K562 (cell line): ENCODE measurements around the gene ACTL9. TPM values are rescaled to one million over a fixed set of nuclear protein-coding genes. Genes with fewer than 3 reads are reported as not detected.

Source experiments
- BMI1 ChIP-seq: fragments of 150-350 bp; IDR thresholded peaks from 2 replicates; pipeline ENCODE4 v1.6.1; 2014; ENCODE audit warnings: low read length
- C11orf30 ChIP-seq: fragments of 450-650 bp; IDR thresholded peaks from 2 replicates; pipeline ENCODE4 v1.6.1; 2016; ENCODE audit warnings: low read depth, mild to moderate bottlenecking
- E2F6 ChIP-seq, 2 experiments: IDR thresholded peaks; 2 replicates each; pipeline ENCODE4 v1.6.1; 2011; ENCODE audit warnings: borderline replicate concordance in 1 of 2, control low read depth in 1 of 2, low read depth in 1 of 2, low read length in 1 of 2, mild to moderate bottlenecking in 1 of 2, mixed read lengths in 1 of 2, moderate library complexity in 1 of 2; ENCODE audit not compliant: insufficient read depth in 1 of 2, insufficient read length in 1 of 2, poor library complexity in 1 of 2, severe bottlenecking in 1 of 2; ENCODE audit errors: extremely low read depth in 1 of 2
- EHMT2 ChIP-seq: fragments of 450-650 bp; IDR thresholded peaks from 2 replicates; pipeline ENCODE4 v1.6.1; 2018; ENCODE audit warnings: antibody characterized with exemption
- ELF1 ChIP-seq: fragments of 200-800 bp; sonication (Bioruptor generic); IDR thresholded peaks from 2 replicates; pipeline ENCODE4 v1.6.1; 2016; ENCODE audit warnings: missing genetic modification characterization, missing compliant biosample characterization
- ETV5 ChIP-seq: sonication (generic); formaldehyde crosslinking; IDR thresholded peaks from 2 replicates; pipeline ENCODE4 v1.4.0; 2020; ENCODE audit warnings: low read depth, mild to moderate bottlenecking, missing genetic modification reagents
- EWSR1 ChIP-seq: fragments of 450-650 bp; IDR thresholded peaks from 2 replicates; pipeline ENCODE4 v1.6.1; 2018; ENCODE audit warnings: borderline replicate concordance, mild to moderate bottlenecking, low read depth, moderate library complexity; ENCODE audit not compliant: partially characterized antibody
- GATAD2B ChIP-seq: fragments of 450-650 bp; IDR thresholded peaks from 2 replicates; pipeline ENCODE4 v1.6.1; 2017; ENCODE audit warnings: mild to moderate bottlenecking, borderline replicate concordance
- MAX ChIP-seq: sonication (generic); formaldehyde crosslinking; IDR thresholded peaks from 2 replicates; pipeline ENCODE4 v1.9.0; 2022; ENCODE audit warnings: mild to moderate bottlenecking, missing genetic modification reagents
- MYNN ChIP-seq, 2 experiments: sonication (generic); formaldehyde crosslinking in 1 of 2; IDR thresholded peaks; 2 replicates each; pipeline versions ENCODE4 v1.5.0 to v1.6.1; 2016 to 2020; ENCODE audit warnings: antibody characterized with exemption in 1 of 2, missing genetic modification reagents in 1 of 2
- NFATC3 ChIP-seq: fragments of 450-650 bp; IDR thresholded peaks from 2 replicates; pipeline ENCODE4 v1.6.1; 2017; ENCODE audit warnings: mild to moderate bottlenecking
- NR2F6 ChIP-seq: fragments of 450-650 bp; formaldehyde crosslinking; IDR thresholded peaks from 2 replicates; pipeline ENCODE4 v1.4.0; 2020; ENCODE audit warnings: mild to moderate bottlenecking
- PRMT5 ChIP-seq: sonication (generic); formaldehyde crosslinking; IDR thresholded peaks from 2 replicates; pipeline ENCODE4 v1.5.0; 2020; ENCODE audit warnings: missing genetic modification reagents
- RBM17 ChIP-seq: fragments of 200-400 bp; formaldehyde crosslinking; IDR thresholded peaks from 2 replicates; pipeline ENCODE4 v1.6.1; 2017; ENCODE audit warnings: low read depth, mild to moderate bottlenecking, low read length, borderline replicate concordance
- TFAM ChIP-seq: fragments of 250-450 bp; sonication (Bioruptor Pico); conservative IDR thresholded peaks from 2 replicates; pipeline ENCODE4 v1.5.0; 2021; ENCODE audit warnings: mild to moderate bottlenecking, moderate library complexity
- ZBTB17 ChIP-seq: fragments of 450-650 bp; formaldehyde crosslinking; IDR thresholded peaks from 2 replicates; pipeline ENCODE4 v1.4.0; 2020; ENCODE audit warnings: mild to moderate bottlenecking
- ZBTB2 ChIP-seq: fragments of 450-650 bp; IDR thresholded peaks from 2 replicates; pipeline ENCODE4 v1.6.1; 2016; ENCODE audit warnings: antibody characterized with exemption
- ZFPM2 ChIP-seq: fragments of 250-450 bp; sonication (Bioruptor Pico); IDR thresholded peaks from 2 replicates; pipeline ENCODE4 v1.5.1; 2022; ENCODE audit warnings: mild to moderate bottlenecking
- ZNF12 ChIP-seq: sonication (generic); formaldehyde crosslinking; IDR thresholded peaks from 2 replicates; pipeline ENCODE4 v1.4.0; 2020; ENCODE audit warnings: mild to moderate bottlenecking, missing genetic modification reagents
- ZNF124 ChIP-seq: sonication (generic); formaldehyde crosslinking; IDR thresholded peaks from 2 replicates; pipeline ENCODE4 v1.8.1; 2022; ENCODE audit warnings: missing genetic modification reagents
- ZNF347 ChIP-seq: fragments of 450-650 bp; formaldehyde crosslinking; IDR thresholded peaks from 2 replicates; pipeline ENCODE4 v1.4.0; 2020; ENCODE audit warnings: low read depth, mild to moderate bottlenecking, moderate library complexity
- ZNF583 ChIP-seq: fragments of 250-450 bp; sonication (Bioruptor Pico); IDR thresholded peaks from 2 replicates; pipeline ENCODE4 v1.4.0; 2020
- polyA plus RNA-seq, 8 experiments: library from polyadenylated mRNA; depleted of rRNA in 4 of 8; stranded (reverse) in 5 of 8; unstranded in 3 of 8; fragments of >200 nt; fragmentation: Nextera tagmentation in 2 of 8; fragmentation: Illumina TruSeq in 1 of 8; extraction: Ambion mirVana in 2 of 8; extraction: Trizol in 1 of 8; gene quantifications; 2 replicates each; pipeline versions ENCODE4 v1.2.1 to v1.2.3, GENCODE V29; 2011 to 2014; ENCODE audit warnings: inconsistent platforms in 1 of 8, missing spikeins in 1 of 8
- total RNA-seq, 7 experiments: library from RNA; depleted of rRNA in 6 of 7; stranded (reverse); fragments of >200 nt in 6 of 7; fragmentation: Illumina TruSeq in 2 of 7; extraction: Trizol in 2 of 7; gene quantifications; 2 replicates each; pipeline versions ENCODE4 v1.2.1 to v1.2.3, GENCODE V29; 2011 to 2021; ENCODE audit warnings: low replicate concordance in 1 of 7
- TF ChIP-seq, protein P1 (sequence below): fragments of 450-650 bp; formaldehyde crosslinking; IDR thresholded peaks from 2 replicates; pipeline ENCODE4 v1.4.0; 2020; ENCODE audit warnings: mild to moderate bottlenecking
- TF ChIP-seq, protein P2 (sequence below): fragments of 250-450 bp; sonication (Bioruptor Pico); IDR thresholded peaks from 2 replicates; pipeline ENCODE4 v1.8.0; 2022; ENCODE audit warnings: inconsistent platforms

ACTL9 gene
- total and polyA plus RNA-seq, 9 of the 15 experiments (the other 6 are each of a cell fraction or from before 2014, with no cell fraction given): not detected

- TF ChIP-seq ZNF583 (CRISPR knock-in tag) (no peak), ZFPM2 (CRISPR knock-in tag) (no peak), C11orf30 (0 out of 2 replicates have a peak, but pooled peaks have one; percentile 28), ZNF124 (CRISPR knock-in tag) (no peak), NFATC3 (no peak), ETV5 (no peak), NR2F6 (CRISPR knock-in tag) (no peak), EWSR1 (no peak), ZBTB17 (CRISPR knock-in tag) (no peak), ZBTB2 (no peak), MYNN (IDR thresholded peaks at IDR 0.05) (no peak), MYNN (CRISPR knock-in tag; IDR thresholded peaks at IDR 0.05) (no peak), EHMT2 (peak; percentile 97), MAX (peak; percentile 75), RBM17 (no peak), PRMT5 (CRISPR knock-in tag) (peak; percentile 65; the same call in 1 of the 2 replicates), ZNF12 (CRISPR knock-in tag) (0 out of 2 replicates have a peak, but pooled peaks have one; percentile 51), BMI1 (no peak), TFAM (no peak), GATAD2B (no peak), ZNF347 (CRISPR knock-in tag) (no peak), E2F6 (IDR thresholded peaks at IDR 0.05; ENCODE audit: borderline replicate concordance in 1 of 2, extremely low read depth in 1 of 2, insufficient read depth in 1 of 2, insufficient read length in 1 of 2, low read depth in 1 of 2, low read length in 1 of 2, poor library complexity in 1 of 2, severe bottlenecking in 1 of 2) (peak in 1 of 2 experiments; percentile 64), ELF1 (no peak)
- TF ChIP-seq, protein P1, sequence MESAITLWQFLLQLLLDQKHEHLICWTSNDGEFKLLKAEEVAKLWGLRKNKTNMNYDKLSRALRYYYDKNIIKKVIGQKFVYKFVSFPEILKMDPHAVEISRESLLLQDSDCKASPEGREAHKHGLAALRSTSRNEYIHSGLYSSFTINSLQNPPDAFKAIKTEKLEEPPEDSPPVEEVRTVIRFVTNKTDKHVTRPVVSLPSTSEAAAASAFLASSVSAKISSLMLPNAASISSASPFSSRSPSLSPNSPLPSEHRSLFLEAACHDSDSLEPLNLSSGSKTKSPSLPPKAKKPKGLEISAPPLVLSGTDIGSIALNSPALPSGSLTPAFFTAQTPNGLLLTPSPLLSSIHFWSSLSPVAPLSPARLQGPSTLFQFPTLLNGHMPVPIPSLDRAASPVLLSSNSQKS: no peak
- TF ChIP-seq, protein P2, sequence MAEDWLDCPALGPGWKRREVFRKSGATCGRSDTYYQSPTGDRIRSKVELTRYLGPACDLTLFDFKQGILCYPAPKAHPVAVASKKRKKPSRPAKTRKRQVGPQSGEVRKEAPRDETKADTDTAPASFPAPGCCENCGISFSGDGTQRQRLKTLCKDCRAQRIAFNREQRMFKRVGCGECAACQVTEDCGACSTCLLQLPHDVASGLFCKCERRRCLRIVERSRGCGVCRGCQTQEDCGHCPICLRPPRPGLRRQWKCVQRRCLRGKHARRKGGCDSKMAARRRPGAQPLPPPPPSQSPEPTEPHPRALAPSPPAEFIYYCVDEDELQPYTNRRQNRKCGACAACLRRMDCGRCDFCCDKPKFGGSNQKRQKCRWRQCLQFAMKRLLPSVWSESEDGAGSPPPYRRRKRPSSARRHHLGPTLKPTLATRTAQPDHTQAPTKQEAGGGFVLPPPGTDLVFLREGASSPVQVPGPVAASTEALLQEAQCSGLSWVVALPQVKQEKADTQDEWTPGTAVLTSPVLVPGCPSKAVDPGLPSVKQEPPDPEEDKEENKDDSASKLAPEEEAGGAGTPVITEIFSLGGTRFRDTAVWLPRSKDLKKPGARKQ (CRISPR knock-in tag): no peak
Measured at GRCh38 chr19:8731428-8732169, 33.0 kb upstream of the ACTL9 start (continued).
